Neural crest cell (in vitro differentiated cells): ENCODE measurements around the gene SLC35F1. TPM values are rescaled to one million over a fixed set of nuclear protein-coding genes. Genes with fewer than 3 reads are reported as not detected.

Source experiments
- DNase-seq: peaks from one replicate; pipeline ENCODE4 v3.0.0; 2021; ENCODE audit warnings: low read depth, mixed read lengths, low spot score
- H3K27ac Mint-ChIP-seq: one replicate; pipeline ENCODE4 v1.8.0; 2021; ENCODE audit warnings: mild to moderate bottlenecking, mixed read lengths; ENCODE audit not compliant: unreplicated experiment
- H3K27me3 Mint-ChIP-seq: 2 replicates; pipeline ENCODE4 v1.8.0; 2021; ENCODE audit warnings: low read depth, mild to moderate bottlenecking, mixed read lengths
- H3K36me3 Mint-ChIP-seq: 2 replicates; pipeline ENCODE4 v1.8.0; 2021; ENCODE audit warnings: low read depth, mild to moderate bottlenecking, mixed read lengths
- H3K4me1 Mint-ChIP-seq: 2 replicates; pipeline ENCODE4 v1.8.0; 2021; ENCODE audit warnings: mixed read lengths
- H3K4me3 Mint-ChIP-seq: one replicate; pipeline ENCODE4 v1.8.0; 2021; ENCODE audit warnings: mild to moderate bottlenecking, mixed read lengths
- H3K9me3 Mint-ChIP-seq: 2 replicates; pipeline ENCODE4 v1.8.0; 2021; ENCODE audit warnings: mixed read lengths
- total RNA-seq: library from RNA; stranded (reverse); gene quantifications from 2 replicates; pipeline ENCODE4 v1.2.1, GENCODE V29; 2021
- TF ChIP-seq, protein P1 (sequence below): fragments of 200-600 bp; sonication (generic); conservative IDR thresholded peaks from 2 replicates; pipeline ENCODE4 v1.5.0; 2021; ENCODE audit warnings: antibody characterized with exemption, mild to moderate bottlenecking

The SLC35F1 gene
- total RNA-seq, 1 donor from 2014 or later = 41.4 TPM

DNA sequence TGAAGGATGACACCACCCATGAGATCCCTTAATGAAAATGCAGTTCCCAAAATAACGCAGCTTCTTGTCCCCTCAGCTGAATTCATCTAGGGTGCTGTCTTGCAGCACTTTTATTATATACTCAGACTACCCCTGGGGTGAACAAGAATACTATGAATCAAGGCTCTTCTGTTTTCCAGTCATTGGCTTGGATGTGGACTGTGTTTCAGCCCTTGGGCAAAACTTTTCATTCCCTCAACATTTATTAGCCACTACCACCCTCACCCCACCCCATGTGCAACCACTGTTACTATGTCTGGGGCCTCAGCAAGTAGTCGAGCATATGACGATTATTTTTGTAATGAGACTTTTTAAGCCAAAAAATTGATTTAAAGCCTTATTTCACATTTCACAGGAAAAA, 321.8 kb downstream of the SLC35F1 start:
- TF ChIP-seq, protein P1, sequence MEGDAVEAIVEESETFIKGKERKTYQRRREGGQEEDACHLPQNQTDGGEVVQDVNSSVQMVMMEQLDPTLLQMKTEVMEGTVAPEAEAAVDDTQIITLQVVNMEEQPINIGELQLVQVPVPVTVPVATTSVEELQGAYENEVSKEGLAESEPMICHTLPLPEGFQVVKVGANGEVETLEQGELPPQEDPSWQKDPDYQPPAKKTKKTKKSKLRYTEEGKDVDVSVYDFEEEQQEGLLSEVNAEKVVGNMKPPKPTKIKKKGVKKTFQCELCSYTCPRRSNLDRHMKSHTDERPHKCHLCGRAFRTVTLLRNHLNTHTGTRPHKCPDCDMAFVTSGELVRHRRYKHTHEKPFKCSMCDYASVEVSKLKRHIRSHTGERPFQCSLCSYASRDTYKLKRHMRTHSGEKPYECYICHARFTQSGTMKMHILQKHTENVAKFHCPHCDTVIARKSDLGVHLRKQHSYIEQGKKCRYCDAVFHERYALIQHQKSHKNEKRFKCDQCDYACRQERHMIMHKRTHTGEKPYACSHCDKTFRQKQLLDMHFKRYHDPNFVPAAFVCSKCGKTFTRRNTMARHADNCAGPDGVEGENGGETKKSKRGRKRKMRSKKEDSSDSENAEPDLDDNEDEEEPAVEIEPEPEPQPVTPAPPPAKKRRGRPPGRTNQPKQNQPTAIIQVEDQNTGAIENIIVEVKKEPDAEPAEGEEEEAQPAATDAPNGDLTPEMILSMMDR = no peak
- peaks cover 12% of the 10 kb centered on the region for H3K9me3 Mint-ChIP-seq
- H3K4me1 Mint-ChIP-seq = peaks cover 20% of the 10 kb centered on the region
- peaks cover 14% of the 10 kb centered on the region for H3K36me3 Mint-ChIP-seq
- DNase-seq = no peak
- H3K27me3 Mint-ChIP-seq = no peaks in the 10 kb centered on the region
- no peak overlapping the region for H3K4me3 Mint-ChIP-seq
- no peak overlapping the region for H3K27ac Mint-ChIP-seq

DNA sequence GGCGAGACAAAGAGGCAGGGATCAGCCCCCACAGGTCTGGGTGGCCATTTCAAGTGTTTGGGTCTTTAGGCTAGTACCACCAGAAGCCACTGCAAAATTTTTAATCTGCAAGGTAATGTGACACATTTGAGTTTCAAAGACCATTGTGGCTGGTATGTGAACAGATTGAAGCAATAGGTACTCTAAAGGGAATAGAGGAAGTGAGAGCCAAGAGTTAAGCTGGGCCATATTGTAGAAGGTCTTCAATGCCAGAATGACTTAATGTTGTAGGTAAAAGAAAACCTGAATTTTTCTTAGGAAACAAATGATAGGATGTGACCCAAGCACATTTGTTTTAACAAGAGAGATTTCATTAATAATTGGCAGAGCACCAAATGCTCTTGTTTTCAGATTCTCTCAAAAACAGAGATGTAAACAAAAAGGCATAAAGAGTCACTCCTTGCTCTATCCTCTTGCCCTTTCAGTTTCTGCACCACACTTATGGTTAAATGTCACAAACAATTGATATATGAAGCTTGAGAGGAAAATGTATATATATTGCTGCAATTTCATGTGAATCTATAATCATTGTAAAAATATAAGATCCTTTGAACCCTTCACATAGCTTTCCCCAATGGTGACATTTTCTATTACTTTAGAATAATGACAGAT, 333.9 kb downstream of the SLC35F1 start:
- Mint-ChIP-seq H3K27ac (no peak overlapping the region), H3K27me3 (no peaks in the 10 kb centered on the region), H3K9me3 (no peaks in the 10 kb centered on the region), H3K36me3 (peaks cover 2% of the 10 kb centered on the region), H3K4me3 (no peak overlapping the region), H3K4me1 (peaks cover 17% of the 10 kb centered on the region)
- no peak for DNase-seq
- TF ChIP-seq, protein P1 = no peak

DNA sequence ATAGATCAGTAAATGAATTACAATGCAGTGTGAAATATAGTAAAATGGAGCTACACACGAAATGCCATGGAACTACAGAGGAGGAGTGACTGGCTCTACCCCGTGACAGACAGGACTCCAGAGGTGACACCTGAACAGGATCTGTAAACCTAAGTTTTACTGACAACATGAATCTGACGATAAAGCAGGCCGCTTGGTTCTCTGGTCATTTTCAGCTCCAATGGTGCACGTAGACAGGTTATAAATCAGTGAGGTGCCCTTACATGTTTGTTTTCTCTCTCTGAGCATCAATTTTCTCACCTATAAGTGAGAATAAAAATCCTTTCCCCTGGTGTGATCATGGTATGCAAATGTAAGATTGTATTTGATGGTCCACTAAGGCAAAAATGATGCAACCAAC, 339.3 kb downstream of the SLC35F1 start:
- no peak overlapping the region for H3K27ac Mint-ChIP-seq
- peaks cover 29% of the 10 kb centered on the region for H3K4me1 Mint-ChIP-seq
- peaks cover 10% of the 10 kb centered on the region for H3K36me3 Mint-ChIP-seq
- TF ChIP-seq, protein P1 = no peak
- H3K9me3 Mint-ChIP-seq = peaks cover 5% of the 10 kb centered on the region
- no peaks in the 10 kb centered on the region for H3K27me3 Mint-ChIP-seq
- H3K4me3 Mint-ChIP-seq = no peak overlapping the region
- DNase-seq = no peak

DNA sequence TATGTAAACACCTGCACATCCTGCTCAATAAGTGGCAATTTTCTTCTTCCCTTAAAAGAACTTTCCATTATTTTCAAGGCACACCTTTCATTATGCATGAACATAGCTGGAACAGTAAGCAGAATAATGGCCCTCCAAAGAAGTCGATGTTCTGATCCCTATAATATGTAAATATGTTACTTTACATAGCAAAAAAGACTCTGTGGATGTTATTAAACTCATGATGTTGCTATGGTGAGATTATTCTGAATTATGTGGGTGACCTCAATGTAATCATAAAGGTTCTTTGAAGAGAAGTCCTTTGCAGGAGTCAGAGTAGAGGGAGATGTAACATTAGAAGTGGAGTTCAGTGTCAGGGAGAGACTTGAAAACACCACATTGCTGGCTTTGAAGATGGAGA, 341.1 kb downstream of the SLC35F1 start:
- TF ChIP-seq, protein P1 = no peak
- Mint-ChIP-seq H3K4me3 (no peak overlapping the region), H3K36me3 (peaks cover 10% of the 10 kb centered on the region), H3K4me1 (peaks cover 26% of the 10 kb centered on the region), H3K27ac (no peak overlapping the region), H3K27me3 (no peaks in the 10 kb centered on the region), H3K9me3 (peaks cover 5% of the 10 kb centered on the region)
- DNase-seq = no peak

DNA sequence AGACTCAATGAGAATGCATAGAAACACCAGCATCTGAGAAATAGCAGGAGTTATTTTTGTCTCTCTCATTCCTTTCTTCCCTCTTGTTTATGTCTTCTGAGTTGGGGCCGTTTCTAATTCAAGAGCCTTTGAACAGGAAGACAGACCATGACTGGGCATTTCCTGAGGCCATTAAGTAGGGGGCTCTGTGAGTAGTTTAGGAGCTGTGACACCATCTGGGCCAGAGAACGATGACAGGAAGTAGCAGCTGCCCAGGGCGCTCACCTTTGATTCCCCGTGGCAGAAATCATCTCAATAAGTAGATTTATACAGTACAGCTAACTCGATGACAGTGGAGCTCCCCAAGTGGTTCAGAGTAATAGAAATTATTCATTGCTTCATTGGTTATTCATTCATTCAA, 342.6 kb downstream of the SLC35F1 start:
- Mint-ChIP-seq H3K4me3 (no peak overlapping the region), H3K36me3 (peaks cover 10% of the 10 kb centered on the region), H3K27ac (peak overlapping the region; percentile 68), H3K27me3 (no peaks in the 10 kb centered on the region), H3K9me3 (peaks cover 5% of the 10 kb centered on the region), H3K4me1 (peaks cover 25% of the 10 kb centered on the region)
- TF ChIP-seq, protein P1 = no peak
- no peak for DNase-seq
